GM12878 (cell line): ENCODE data around the gene ZMIZ2.

ENCODE experiments used
- ATF2 ChIP-seq: IDR thresholded peaks from 2 replicates; pipeline ENCODE4 v1.6.1; 2012; ENCODE audit warnings: low read length, inconsistent platforms
- BHLHE40 ChIP-seq, 2 experiments: fragments of 450-650 bp in 1 of 2; IDR thresholded peaks; 2 replicates each; pipeline ENCODE4 v1.6.1; 2011 to 2017; ENCODE audit warnings: low read depth in 2 of 2, borderline replicate concordance in 1 of 2, improper control_type of control experiment in 1 of 2, low read length in 1 of 2, mild to moderate bottlenecking in 1 of 2
- FOXM1 ChIP-seq: IDR thresholded peaks from 2 replicates; pipeline ENCODE4 v1.6.1; 2012; ENCODE audit warnings: low read depth, mild to moderate bottlenecking, inconsistent platforms, low read length, moderate library complexity
- JUND ChIP-seq: IDR thresholded peaks from 2 replicates; pipeline ENCODE4 v1.6.1; 2012; ENCODE audit warnings: low read depth, mild to moderate bottlenecking, low read length, improper control_type of control experiment, moderate library complexity
- POLR2A ChIP-seq: IDR thresholded peaks from 2 replicates; pipeline ENCODE4 v1.6.1; 2011; ENCODE audit warnings: low read depth, mild to moderate bottlenecking, low read length
- POLR2AphosphoS5 ChIP-seq: IDR thresholded peaks from 2 replicates; pipeline ENCODE4 v1.6.1; 2011; ENCODE audit warnings: mild to moderate bottlenecking, low read length, inconsistent platforms
- PRDM15 ChIP-seq: fragments of 450-650 bp; formaldehyde crosslinking; IDR thresholded peaks from 2 replicates; pipeline ENCODE4 v1.4.0; 2020; ENCODE audit warnings: mild to moderate bottlenecking, moderate library complexity
- RCOR1 ChIP-seq: conservative IDR thresholded peaks from 2 replicates; pipeline ENCODE4 v1.6.1; 2012; ENCODE audit warnings: low read depth, low read length, improper control_type of control experiment
- SRF ChIP-seq, 2 experiments: IDR thresholded peaks; 2 replicates each; pipeline ENCODE4 v1.6.1; 2011; ENCODE audit warnings: low read depth in 2 of 2, low read length in 2 of 2, mild to moderate bottlenecking in 1 of 2, moderate library complexity in 1 of 2
- SUZ12 ChIP-seq: fragments of 200-600 bp; sonication (generic); IDR thresholded peaks from one replicate; pipeline ENCODE4 v1.6.1; 2018; ENCODE audit warnings: antibody characterized with exemption, mild to moderate bottlenecking; ENCODE audit not compliant: unreplicated experiment
- YY1 ChIP-seq: IDR thresholded peaks from 2 replicates; pipeline ENCODE4 v1.6.1; 2011; ENCODE audit warnings: low read depth, mild to moderate bottlenecking, low read length
- TF ChIP-seq, protein P1 (sequence below), 3 experiments: IDR thresholded peaks in 2 of 3; conservative IDR thresholded peaks in 1 of 3; 2 replicates each; pipeline ENCODE4 v1.5.1; 2011; ENCODE audit warnings: low read depth in 3 of 3, low read length in 3 of 3, mild to moderate bottlenecking in 3 of 3, control low read depth in 2 of 3, moderate library complexity in 2 of 3, inconsistent platforms in 1 of 3, mixed read lengths in 1 of 3; ENCODE audit not compliant: control insufficient read depth in 2 of 3, insufficient read depth in 1 of 3; ENCODE audit errors: extremely low read depth in 1 of 3
- TF ChIP-seq, protein P2 (sequence below): IDR thresholded peaks from 2 replicates; pipeline ENCODE4 v1.6.1; 2012; ENCODE audit warnings: low read depth, low read length, improper control_type of control experiment

DNA sequence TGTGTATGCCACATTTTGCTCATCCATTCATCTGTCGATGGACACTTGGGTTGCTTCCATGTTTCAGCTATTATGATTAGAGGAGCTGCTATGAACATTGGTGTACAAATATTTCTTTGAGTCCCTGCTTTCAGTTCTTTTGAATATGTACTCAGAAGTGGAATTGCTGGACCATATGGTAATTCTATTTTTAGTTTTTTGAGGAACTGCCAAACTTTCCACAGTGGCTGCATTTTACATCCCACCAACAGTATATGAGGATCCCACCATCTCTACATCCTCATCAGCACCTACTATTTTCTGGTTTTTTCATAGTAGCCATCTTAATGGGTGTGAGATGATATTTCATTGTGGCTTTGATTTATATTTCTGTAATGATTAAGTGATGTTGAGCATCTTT lies 44.7 kb upstream of the ZMIZ2 start:
- TF ChIP-seq SUZ12 (no peak), POLR2A (no peak), PRDM15 (CRISPR knock-in tag) (no peak), YY1 (no peak), SRF (IDR thresholded peaks at IDR 0.05; ENCODE audit: low read depth in 2 of 2, low read length in 2 of 2) (no peak), BHLHE40 (IDR thresholded peaks at IDR 0.05; ENCODE audit: borderline replicate concordance in 1 of 2, low read depth in 2 of 2, low read length in 1 of 2) (no peak), RCOR1 (no peak), ATF2 (no peak), FOXM1 (no peak), POLR2AphosphoS5 (no peak), JUND (no peak)
- TF ChIP-seq, protein P1, sequence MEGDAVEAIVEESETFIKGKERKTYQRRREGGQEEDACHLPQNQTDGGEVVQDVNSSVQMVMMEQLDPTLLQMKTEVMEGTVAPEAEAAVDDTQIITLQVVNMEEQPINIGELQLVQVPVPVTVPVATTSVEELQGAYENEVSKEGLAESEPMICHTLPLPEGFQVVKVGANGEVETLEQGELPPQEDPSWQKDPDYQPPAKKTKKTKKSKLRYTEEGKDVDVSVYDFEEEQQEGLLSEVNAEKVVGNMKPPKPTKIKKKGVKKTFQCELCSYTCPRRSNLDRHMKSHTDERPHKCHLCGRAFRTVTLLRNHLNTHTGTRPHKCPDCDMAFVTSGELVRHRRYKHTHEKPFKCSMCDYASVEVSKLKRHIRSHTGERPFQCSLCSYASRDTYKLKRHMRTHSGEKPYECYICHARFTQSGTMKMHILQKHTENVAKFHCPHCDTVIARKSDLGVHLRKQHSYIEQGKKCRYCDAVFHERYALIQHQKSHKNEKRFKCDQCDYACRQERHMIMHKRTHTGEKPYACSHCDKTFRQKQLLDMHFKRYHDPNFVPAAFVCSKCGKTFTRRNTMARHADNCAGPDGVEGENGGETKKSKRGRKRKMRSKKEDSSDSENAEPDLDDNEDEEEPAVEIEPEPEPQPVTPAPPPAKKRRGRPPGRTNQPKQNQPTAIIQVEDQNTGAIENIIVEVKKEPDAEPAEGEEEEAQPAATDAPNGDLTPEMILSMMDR (IDR thresholded peaks at IDR 0.05 in 2 of 3, conservative IDR thresholded peaks at IDR 0.05 in 1 of 3; ENCODE audit: control insufficient read depth in 2 of 3, extremely low read depth in 1 of 3, insufficient read depth in 1 of 3, low read depth in 3 of 3, low read length in 3 of 3), result no peak
- TF ChIP-seq, protein P2, sequence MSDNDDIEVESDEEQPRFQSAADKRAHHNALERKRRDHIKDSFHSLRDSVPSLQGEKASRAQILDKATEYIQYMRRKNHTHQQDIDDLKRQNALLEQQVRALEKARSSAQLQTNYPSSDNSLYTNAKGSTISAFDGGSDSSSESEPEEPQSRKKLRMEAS, result no peak
